ENCODE data around the gene MALAT1.
A peak's percentile ranks its signal among the peaks of the same experiment; 100 is the strongest.

Gene MALAT1

GRCh38 chr11:65540290-65541092 lies 41.6 kb downstream of the MALAT1 start:
- DNase-seq: peak; percentile 63

DNA sequence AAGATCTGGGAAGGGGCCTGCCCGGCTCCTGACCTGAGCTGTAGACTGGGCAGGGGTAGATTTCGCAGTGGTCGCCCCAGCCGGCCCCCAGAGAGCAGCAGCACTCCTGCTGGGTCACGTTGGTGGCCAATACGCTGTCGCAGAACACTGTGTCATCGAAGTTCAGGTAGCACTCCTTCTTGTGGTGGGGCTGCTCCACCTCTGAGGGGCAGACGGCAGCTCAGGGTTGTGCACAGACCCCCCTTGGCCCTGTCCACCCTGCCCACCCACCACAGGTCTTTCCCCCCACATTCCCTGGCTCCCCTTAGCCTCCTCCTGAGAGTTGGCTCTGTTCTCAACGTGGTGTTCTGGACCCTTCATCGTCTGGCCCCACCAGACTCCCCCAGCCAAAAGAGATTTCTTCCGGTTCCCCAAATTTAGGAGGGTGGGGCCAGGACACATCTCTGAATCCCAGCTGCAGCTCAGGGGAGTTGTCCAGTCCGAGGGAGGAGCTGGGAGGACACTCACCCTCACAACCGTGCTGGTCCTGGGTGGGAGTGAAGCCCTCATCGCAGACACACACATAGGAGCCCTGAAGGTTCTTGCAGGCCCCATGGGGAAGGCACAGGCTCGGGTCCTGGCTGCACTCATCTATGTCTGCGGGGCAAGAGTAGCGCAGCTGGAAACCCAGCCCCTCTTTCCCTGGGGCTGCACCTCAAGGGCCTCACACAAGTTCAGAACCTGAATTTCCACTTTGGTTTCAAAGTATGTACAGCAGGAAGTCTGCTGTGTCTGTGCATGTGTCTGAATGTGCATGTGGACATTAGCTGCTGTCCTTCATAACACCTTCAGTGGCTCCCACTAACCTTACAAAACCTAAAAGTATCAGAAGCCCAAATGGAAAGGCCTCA lies 42.5 kb downstream of the MALAT1 start:
- DNase-seq: no peak

DNA sequence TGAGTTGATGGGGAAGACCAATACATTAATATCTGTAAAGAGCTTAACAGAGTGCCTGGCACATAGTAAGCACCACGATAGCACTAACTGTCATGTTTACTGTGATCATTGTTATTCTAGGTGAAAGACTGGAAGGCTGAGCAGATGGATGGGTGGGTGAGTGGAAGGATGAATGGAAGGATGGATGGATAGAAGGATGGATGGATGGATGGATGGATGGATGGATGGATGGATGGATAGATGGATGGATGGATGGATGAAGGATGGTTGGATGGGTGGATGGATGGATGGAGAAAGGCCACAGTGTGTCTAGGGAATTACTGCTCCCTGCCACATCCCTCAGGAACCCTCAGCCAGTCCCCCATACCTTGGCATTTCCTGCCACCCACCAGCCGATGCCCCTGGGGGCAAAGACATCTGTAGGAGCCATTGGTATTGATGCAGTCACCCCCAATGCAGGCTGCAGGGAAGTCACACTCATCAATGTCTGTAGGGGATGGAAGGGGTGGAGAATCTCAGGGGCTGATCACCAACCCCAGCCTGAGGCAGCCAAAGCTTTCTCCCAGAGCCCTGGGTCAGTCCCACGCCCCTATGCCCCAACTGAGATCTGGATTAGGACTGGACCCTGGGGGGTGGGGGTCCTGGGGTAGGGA lies 44.0 kb downstream of the MALAT1 start:
- no peak for DNase-seq

DNA sequence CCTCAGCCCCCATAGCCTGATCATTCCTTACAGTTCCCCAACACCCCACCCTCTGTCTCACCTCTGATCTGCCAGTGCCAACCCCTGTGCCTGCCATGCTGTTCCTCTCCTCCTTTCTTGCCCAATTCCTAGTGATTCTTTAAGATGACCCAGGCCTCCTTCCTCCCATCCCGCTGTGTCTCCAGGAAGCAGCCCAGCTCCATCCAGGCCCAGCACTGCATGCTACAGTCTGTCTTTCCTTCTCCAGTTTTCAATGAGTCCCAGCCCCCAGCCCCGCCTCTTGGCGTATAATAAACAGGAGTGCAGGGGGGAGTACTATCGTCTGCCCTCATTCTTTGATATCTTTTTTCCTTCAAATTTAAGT lies 47.0 kb downstream of the MALAT1 start:
- no peak for DNase-seq

DNA sequence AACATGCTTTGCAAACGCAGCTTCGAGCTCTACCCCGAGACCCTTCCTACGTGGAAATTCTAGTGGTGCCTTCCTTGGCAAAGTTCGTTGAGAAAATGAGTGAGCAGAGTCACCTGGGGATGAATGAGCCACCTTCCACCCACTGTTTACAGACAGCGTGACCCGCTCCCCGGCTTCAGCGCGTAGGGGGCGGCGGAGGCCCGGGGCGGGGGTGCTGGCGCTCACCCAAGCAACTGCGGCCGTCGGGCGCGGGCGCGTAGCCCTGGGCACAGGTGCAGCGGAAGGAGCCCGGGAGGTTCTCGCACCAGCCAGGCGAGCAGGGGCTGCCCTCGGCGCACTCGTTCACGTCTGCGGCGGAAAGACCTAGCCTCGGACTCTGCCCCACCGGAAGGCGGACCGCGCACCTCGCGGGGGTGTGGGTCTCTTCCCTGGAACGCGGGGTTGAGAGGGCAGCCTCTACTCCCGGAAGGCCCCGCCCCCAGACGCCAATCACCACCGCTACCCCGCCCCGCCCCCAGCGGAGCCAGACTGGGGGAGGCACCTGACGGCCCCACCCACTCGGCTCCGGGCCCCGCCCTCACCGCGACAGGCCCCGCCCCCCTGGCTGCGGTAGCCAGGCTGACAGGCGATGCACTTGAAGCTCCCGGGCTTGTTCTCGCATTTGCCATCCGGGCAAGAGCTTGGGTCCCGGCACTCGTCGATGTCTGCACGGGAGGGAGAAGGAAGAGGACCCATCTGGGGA lies 47.5 kb downstream of the MALAT1 start:
- peak; percentile 86 for DNase-seq

DNA sequence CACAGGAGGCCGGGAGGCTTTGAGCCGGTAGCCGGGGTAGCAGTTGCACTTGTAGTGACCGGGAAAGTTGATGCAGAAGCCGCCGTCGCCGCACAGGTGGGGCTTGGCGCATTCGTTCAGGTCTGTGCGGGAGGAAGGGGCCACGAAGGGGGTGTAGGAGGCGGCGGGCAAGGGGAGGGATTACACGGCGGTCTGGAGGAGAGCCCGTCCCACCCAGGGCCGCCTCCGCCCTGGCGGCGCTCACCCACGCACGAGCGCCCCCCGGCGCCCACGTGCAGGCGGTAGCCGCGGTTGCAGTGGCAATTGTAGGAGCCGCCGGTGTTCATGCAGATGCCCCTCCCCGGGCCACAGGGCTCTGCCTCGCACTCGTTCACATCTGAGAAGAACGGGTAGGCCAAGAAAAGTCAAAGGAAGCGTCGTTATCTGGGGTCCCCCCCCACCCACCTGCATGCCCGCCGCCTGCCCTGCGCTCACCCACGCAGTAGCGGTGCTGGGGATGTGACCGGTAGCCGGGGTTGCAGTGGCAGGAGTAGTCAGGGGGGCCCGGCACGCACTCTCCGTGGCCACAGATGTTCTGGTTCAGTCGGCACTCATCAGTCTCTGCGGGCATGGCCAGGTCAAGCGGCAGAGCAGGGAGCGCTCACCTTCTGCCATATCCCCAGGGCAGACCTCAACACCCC lies 48.7 kb downstream of the MALAT1 start:
- no peak for DNase-seq

DNA sequence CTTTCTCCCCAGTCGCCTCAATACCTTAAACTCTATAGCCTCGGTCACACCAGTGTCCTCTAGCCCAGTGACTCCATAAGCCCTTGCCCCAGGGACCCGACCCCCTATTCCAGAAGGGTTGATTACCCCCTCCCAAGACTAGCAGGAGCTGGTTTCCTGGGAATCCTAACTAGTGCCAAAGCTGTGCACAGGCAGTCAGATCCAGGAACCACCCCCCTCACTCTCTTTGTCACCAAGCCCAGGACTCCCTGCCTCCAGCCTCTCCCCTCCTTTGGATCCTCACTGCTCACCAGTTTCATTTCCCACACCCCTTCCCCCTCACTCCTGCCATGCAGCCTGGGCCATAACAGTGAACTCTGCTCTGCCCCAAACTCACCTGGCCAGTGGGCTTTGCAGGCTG lies 49.5 kb downstream of the MALAT1 start:
- DNase-seq: no peak

- DNase-seq: no peak
Measured at GRCh38 chr11:65549096-65549495, 50.3 kb downstream of the MALAT1 start.

GRCh38 chr11:65551572-65552387 lies 52.9 kb downstream of the MALAT1 start:
- DNase-seq: peak; percentile 52

GRCh38 chr11:65552388-65552951 lies 53.6 kb downstream of the MALAT1 start:
- peak; percentile 31 for DNase-seq

GRCh38 chr11:65553301-65554001 lies 54.6 kb downstream of the MALAT1 start:
- DNase-seq: no peak

- DNase-seq: no peak
Measured at GRCh38 chr11:65554057-65554818, 55.4 kb downstream of the MALAT1 start.

- DNase-seq: no peak
Measured at GRCh38 chr11:65554842-65555430, 56.1 kb downstream of the MALAT1 start.

DNA sequence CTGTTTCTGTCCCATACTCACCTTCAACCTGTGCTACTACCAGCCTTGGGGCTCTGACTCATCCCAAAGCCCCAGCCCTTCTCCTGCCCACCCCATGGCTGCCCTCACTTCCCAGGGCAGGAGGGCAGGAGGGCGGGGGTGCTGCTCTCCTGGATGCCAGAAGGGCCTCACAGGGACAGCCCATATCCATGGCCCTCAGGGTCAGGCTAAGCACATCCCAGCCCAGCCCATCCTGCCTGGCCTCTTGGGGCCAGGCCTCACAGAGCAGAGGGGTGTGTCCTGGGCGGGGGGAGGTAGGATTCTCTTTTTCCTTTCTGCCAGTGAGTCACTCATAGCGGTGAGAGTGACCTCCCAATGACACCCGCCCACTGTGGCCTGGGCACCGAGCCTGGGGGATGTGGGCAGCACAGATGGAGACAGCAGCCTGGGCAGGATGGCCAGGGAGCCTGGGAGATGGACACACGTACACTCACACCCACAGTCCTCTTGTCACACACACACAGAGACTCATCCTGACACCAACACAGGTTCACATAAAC lies 56.9 kb downstream of the MALAT1 start:
- no peak for DNase-seq

All from GF-D8 (cell line).